ENCODE data around the gene ZNF48.

Gene ZNF48

DNA sequence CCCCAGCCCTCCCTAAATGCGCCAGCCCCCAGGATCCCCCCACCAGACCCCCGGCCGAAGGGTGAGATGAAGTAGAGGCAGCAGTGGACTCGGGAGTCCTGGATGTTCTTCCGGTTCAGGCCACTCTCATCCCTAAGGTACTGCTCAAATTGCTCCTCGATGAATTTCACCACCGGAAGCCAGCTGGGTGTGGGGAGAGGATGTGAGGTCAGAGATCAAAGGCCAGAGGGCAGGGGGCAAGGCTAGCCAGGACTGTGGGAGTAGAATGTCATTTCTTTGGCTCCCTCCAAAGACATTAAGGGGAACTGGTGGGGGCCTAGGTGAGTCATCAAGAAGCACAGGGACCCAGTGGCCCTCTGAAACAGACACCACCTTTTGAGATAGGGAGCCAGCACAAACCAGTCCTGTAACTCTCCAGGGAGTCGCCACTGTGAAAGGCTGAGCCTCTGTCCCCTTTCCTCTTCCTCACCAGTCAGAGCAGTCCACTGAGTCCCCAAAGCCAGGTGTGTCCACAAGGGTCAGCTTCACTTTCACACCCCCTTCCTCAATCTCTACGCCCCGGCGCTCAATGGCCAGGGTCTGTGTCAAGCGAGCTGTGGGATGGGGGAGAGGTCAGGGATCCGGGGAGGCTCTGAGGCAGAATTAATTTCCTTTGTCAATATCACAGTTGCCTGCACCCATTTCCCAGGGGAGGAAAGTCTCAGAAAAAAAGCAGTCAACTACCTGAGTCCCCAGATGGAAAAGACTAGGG, 13.8 kb upstream of the ZNF48 start:
- no peak for ATAC-seq
- TF ChIP-seq GLIS3 (CRISPR knock-in tag; IDR thresholded peaks at IDR 0.05) (no peak), ZFP30 (CRISPR knock-in tag; IDR thresholded peaks at IDR 0.05) (no peak), TOX (CRISPR knock-in tag; IDR thresholded peaks at IDR 0.05; ENCODE audit: borderline replicate concordance) (no peak), ZNF565 (CRISPR knock-in tag; conservative IDR thresholded peaks at IDR 0.05; ENCODE audit: low read depth) (no peak), ZNF70 (CRISPR knock-in tag; IDR thresholded peaks at IDR 0.05) (no peak), ZNF8 (CRISPR knock-in tag; IDR thresholded peaks at IDR 0.05) (no peak), ISL1 (CRISPR knock-in tag; IDR thresholded peaks at IDR 0.05) (no peak), ESRRG (CRISPR knock-in tag; IDR thresholded peaks at IDR 0.05) (no peak), ZC3H10 (CRISPR knock-in tag; IDR thresholded peaks at IDR 0.05) (no peak), ARNTL (CRISPR knock-in tag; IDR thresholded peaks at IDR 0.05; ENCODE audit: borderline replicate concordance, low read depth) (no peak)
- TF ChIP-seq, protein P1, sequence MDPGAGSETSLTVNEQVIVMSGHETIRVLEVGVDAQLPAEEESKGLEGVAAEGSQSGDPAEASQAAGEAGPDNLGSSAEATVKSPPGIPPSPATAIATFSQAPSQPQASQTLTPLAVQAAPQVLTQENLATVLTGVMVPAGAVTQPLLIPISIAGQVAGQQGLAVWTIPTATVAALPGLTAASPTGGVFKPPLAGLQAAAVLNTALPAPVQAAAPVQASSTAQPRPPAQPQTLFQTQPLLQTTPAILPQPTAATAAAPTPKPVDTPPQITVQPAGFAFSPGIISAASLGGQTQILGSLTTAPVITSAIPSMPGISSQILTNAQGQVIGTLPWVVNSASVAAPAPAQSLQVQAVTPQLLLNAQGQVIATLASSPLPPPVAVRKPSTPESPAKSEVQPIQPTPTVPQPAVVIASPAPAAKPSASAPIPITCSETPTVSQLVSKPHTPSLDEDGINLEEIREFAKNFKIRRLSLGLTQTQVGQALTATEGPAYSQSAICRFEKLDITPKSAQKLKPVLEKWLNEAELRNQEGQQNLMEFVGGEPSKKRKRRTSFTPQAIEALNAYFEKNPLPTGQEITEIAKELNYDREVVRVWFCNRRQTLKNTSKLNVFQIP (CRISPR knock-in tag; IDR thresholded peaks at IDR 0.05; ENCODE audit: borderline replicate concordance, low read depth) = no peak
- TF ChIP-seq, protein P2, sequence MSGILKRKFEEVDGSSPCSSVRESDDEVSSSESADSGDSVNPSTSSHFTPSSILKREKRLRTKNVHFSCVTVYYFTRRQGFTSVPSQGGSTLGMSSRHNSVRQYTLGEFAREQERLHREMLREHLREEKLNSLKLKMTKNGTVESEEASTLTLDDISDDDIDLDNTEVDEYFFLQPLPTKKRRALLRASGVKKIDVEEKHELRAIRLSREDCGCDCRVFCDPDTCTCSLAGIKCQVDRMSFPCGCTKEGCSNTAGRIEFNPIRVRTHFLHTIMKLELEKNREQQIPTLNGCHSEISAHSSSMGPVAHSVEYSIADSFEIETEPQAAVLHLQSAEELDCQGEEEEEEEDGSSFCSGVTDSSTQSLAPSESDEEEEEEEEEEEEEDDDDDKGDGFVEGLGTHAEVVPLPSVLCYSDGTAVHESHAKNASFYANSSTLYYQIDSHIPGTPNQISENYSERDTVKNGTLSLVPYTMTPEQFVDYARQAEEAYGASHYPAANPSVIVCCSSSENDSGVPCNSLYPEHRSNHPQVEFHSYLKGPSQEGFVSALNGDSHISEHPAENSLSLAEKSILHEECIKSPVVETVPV (CRISPR knock-in tag; IDR thresholded peaks at IDR 0.05) = no peak
- TF ChIP-seq, protein P3, sequence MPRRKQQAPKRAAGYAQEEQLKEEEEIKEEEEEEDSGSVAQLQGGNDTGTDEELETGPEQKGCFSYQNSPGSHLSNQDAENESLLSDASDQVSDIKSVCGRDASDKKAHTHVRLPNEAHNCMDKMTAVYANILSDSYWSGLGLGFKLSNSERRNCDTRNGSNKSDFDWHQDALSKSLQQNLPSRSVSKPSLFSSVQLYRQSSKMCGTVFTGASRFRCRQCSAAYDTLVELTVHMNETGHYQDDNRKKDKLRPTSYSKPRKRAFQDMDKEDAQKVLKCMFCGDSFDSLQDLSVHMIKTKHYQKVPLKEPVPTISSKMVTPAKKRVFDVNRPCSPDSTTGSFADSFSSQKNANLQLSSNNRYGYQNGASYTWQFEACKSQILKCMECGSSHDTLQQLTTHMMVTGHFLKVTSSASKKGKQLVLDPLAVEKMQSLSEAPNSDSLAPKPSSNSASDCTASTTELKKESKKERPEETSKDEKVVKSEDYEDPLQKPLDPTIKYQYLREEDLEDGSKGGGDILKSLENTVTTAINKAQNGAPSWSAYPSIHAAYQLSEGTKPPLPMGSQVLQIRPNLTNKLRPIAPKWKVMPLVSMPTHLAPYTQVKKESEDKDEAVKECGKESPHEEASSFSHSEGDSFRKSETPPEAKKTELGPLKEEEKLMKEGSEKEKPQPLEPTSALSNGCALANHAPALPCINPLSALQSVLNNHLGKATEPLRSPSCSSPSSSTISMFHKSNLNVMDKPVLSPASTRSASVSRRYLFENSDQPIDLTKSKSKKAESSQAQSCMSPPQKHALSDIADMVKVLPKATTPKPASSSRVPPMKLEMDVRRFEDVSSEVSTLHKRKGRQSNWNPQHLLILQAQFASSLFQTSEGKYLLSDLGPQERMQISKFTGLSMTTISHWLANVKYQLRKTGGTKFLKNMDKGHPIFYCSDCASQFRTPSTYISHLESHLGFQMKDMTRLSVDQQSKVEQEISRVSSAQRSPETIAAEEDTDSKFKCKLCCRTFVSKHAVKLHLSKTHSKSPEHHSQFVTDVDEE (CRISPR knock-in tag; IDR thresholded peaks at IDR 0.05) = no peak

DNA sequence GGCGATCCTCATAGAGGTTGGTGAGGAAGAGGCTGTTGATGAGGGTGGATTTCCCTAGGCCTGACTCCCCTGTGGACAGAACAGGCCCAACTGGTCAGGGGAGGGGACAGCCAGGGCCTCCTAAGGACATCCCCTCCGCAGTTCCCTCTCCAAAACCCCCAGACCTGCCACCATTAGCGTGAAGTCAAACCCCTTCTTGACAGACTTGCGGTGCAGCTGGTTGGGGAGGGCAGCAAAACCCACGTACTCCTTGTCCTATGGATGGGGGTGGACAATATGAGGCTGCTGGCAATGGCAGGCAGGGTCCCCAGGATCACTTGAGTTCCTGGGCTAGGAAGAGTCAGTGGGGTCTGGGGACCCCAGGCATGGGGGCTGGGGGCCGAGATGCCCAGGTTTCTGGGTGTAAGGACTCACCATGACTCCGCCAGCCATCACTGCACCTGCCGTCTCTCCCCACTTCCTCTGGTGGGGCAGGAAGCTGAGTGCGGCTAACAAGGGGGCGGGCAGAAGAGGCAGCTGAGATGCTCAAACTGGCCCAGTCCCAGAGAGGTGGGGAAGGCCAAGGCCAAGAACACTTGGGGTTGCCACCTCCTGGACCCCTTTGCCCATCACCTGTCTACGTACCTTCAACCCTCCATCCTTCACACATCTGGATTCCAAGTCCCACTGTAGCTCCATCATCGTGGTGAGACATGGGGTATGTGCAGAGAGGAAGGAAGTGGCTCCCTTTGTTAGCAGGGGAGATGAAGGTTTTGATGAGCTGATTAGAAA, 12.9 kb upstream of the ZNF48 start, which contains the start of gene SEPTIN1:
TSS of gene SEPTIN1 (minus strand) at position 451 of the 771 bp plus-strand sequence. CDS start at position 432, 19 bp downstream.
- TF ChIP-seq, protein P3 (CRISPR knock-in tag; IDR thresholded peaks at IDR 0.05) = no peak
- no peak for TF ChIP-seq OSR1 (CRISPR knock-in tag; IDR thresholded peaks at IDR 0.05)
- TF ChIP-seq, protein P4, sequence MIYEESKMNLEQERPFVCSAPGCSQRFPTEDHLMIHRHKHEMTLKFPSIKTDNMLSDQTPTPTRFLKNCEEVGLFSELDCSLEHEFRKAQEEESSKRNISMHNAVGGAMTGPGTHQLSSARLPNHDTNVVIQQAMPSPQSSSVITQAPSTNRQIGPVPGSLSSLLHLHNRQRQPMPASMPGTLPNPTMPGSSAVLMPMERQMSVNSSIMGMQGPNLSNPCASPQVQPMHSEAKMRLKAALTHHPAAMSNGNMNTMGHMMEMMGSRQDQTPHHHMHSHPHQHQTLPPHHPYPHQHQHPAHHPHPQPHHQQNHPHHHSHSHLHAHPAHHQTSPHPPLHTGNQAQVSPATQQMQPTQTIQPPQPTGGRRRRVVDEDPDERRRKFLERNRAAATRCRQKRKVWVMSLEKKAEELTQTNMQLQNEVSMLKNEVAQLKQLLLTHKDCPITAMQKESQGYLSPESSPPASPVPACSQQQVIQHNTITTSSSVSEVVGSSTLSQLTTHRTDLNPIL (CRISPR knock-in tag; IDR thresholded peaks at IDR 0.05; ENCODE audit: low read depth) = no peak
- no peak for TF ChIP-seq BACH2 (CRISPR knock-in tag; IDR thresholded peaks at IDR 0.05; ENCODE audit: borderline replicate concordance)
- TF ChIP-seq, protein P1 (CRISPR knock-in tag; IDR thresholded peaks at IDR 0.05; ENCODE audit: borderline replicate concordance, low read depth) = no peak
- TF ChIP-seq ZNF70 (CRISPR knock-in tag; IDR thresholded peaks at IDR 0.05) = no peak
- no peak for TF ChIP-seq ZNF565 (CRISPR knock-in tag; conservative IDR thresholded peaks at IDR 0.05; ENCODE audit: low read depth)
- TF ChIP-seq TCF4 (CRISPR knock-in tag; IDR thresholded peaks at IDR 0.05; ENCODE audit: borderline replicate concordance) = no peak
- no peak for TF ChIP-seq GLIS3 (CRISPR knock-in tag; IDR thresholded peaks at IDR 0.05)
- no peak for TF ChIP-seq ARNTL (CRISPR knock-in tag; IDR thresholded peaks at IDR 0.05; ENCODE audit: borderline replicate concordance, low read depth)
- no peak for TF ChIP-seq TOX (CRISPR knock-in tag; IDR thresholded peaks at IDR 0.05; ENCODE audit: borderline replicate concordance)
- TF ChIP-seq ZNF8 (CRISPR knock-in tag; IDR thresholded peaks at IDR 0.05) = no peak
- TF ChIP-seq ZC3H10 (CRISPR knock-in tag; IDR thresholded peaks at IDR 0.05) = no peak
- TF ChIP-seq, protein P5, sequence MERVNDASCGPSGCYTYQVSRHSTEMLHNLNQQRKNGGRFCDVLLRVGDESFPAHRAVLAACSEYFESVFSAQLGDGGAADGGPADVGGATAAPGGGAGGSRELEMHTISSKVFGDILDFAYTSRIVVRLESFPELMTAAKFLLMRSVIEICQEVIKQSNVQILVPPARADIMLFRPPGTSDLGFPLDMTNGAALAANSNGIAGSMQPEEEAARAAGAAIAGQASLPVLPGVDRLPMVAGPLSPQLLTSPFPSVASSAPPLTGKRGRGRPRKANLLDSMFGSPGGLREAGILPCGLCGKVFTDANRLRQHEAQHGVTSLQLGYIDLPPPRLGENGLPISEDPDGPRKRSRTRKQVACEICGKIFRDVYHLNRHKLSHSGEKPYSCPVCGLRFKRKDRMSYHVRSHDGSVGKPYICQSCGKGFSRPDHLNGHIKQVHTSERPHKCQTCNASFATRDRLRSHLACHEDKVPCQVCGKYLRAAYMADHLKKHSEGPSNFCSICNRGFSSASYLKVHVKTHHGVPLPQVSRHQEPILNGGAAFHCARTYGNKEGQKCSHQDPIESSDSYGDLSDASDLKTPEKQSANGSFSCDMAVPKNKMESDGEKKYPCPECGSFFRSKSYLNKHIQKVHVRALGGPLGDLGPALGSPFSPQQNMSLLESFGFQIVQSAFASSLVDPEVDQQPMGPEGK (CRISPR knock-in tag; IDR thresholded peaks at IDR 0.05; ENCODE audit: borderline replicate concordance) = no peak
- TF ChIP-seq PPARA (CRISPR knock-in tag; IDR thresholded peaks at IDR 0.05; ENCODE audit: borderline replicate concordance) = no peak
- ATAC-seq = no peak

Measured in SK-N-SH treated with all-trans-retinoic acid at 6 μM for 48 hours (cell line).